ENCODE results near the gene C4orf50.
A peak's percentile ranks its signal among the peaks of the same experiment; 100 is the strongest.

C4orf50 gene

DNA sequence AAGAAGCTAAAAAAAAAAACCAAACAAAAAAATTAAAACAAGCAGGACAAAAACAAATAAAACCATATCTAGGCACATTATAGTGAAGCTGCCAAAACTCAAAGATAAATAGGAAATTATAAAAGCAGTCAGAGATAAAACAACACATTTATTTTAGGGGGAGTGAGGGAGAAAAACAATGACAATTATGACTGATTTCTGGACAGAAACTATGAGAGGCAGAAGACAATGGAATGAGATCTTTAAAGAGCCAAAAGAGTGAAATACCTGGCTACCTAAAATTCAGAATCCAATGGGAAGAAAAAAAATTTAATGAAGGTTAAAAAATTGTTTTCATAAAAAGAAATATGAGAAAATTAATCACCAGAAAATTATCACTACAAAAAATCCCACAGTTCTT lies 33.4 kb downstream of the C4orf50 start:
- no peak for ATAC-seq
- DNase-seq = no peak
- Mint-ChIP-seq H3K27me3 (peaks cover 11% of the 10 kb centered on the region), H3K4me1 (no peaks in the 10 kb centered on the region), H3K4me3 (no peak overlapping the region), H3K27ac (no peak overlapping the region), H3K9me3 (peaks cover 19% of the 10 kb centered on the region), H3K36me3 (ENCODE audit: low read depth) (no peaks in the 10 kb centered on the region)

DNA sequence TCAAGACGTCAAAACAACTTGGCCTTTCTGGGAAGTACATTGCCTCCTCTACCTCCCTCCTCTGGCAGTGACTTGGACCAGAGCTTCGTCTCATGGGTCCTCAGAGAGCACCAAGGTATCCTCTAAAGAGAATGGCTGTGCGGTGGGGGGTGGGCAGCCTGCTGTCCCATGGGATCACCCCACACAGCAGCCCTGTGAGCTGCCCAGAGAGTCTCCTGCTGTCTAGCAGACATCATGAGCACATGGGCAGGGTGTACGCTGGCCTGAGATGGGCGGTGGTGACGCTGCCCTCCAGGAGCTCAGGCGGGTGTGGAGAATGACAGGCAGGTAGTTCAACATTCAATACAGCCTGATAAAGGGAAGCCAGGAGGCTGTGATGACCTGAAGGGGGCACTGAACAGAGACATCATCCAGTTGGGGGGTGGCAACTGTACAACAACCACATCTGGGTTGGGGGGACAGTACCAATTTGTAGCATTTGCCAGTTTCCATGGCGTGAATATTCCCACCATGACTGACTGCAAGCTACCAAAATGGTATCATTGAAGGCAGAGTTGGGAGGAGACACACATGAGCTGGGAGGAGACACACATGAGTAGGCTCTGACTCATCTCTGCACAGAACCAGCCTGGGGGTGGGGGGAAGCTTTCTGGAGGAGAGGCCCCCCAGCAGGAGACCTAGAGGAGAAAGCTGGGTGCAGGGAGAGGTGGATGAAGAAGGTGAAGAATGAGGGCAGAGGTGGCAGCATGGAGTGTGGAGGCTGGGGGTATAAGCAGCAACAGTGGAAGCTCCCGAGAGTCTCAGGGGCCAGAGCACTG lies 35.9 kb downstream of the C4orf50 start:
- H3K27ac Mint-ChIP-seq = no peak overlapping the region
- H3K9me3 Mint-ChIP-seq = peaks cover 19% of the 10 kb centered on the region
- no peak for ATAC-seq
- peaks cover 17% of the 10 kb centered on the region for H3K27me3 Mint-ChIP-seq
- no peaks in the 10 kb centered on the region for H3K36me3 Mint-ChIP-seq (ENCODE audit: low read depth)
- no peak for DNase-seq
- H3K4me3 Mint-ChIP-seq = no peak overlapping the region
- no peaks in the 10 kb centered on the region for H3K4me1 Mint-ChIP-seq

DNA sequence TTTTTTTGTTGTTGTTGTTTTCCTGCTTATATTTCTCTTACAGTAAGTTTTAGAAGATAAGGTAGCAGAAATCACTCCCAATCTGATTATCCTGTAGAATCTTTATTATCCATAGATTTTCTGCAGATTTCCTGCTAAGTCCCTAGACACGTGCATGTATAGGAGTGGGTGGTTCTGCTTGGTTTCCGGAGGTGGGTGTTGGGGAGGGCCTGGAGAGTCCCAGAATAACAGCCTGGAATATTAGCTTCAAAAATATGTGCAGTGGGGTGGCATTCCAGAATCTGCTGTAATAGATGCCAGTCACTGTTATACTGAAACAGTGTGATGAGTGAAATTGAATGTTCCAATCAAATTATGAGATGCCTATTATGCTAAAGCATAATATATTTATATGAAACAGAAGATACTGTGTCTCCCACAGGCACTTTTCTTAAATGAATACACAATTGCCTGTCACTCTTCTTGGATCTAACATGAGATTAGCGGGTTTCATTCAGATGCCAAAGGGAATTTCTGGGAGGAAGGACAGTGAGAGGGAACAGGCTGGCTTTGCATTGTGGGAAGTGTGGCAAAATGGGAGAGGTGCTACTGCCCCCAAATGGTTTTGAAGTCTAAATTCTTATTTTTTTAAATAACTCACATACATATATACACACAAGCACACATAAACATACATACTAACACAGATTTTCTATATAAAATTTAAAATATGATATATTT lies 37.6 kb downstream of the C4orf50 start:
- Mint-ChIP-seq H3K27ac (no peak overlapping the region), H3K27me3 (peaks cover 19% of the 10 kb centered on the region), H3K36me3 (ENCODE audit: low read depth) (no peaks in the 10 kb centered on the region), H3K9me3 (peaks cover 19% of the 10 kb centered on the region), H3K4me1 (no peaks in the 10 kb centered on the region), H3K4me3 (no peak overlapping the region)
- ATAC-seq = no peak
- DNase-seq = no peak

DNA sequence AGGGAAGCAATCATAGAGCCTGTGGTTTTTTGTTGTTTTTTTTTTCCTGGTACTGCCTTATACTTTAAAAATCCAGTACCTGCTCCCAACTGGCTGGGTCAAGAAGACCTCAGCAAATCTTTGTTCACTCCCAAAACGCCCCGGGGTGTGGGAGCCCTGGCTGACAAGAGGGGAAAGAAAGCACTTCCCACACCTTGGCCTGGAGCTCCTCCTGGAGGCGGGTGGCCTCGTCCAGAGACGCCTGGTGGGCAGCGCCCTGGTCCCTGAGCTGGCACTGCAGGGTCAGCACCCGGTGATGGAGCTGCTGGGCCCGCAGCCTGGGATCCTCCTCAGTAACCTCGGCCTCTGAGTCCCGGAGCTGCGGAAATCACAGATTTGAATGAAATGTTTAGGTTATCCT lies 38.2 kb downstream of the C4orf50 start:
- H3K36me3 Mint-ChIP-seq (ENCODE audit: low read depth) = no peaks in the 10 kb centered on the region
- H3K9me3 Mint-ChIP-seq = peaks cover 18% of the 10 kb centered on the region
- H3K4me1 Mint-ChIP-seq = no peaks in the 10 kb centered on the region
- DNase-seq (peak; percentile 4), ATAC-seq (no peak)
- H3K27me3 Mint-ChIP-seq = peaks cover 19% of the 10 kb centered on the region
- no peak overlapping the region for H3K27ac Mint-ChIP-seq
- H3K4me3 Mint-ChIP-seq = no peak overlapping the region

DNA sequence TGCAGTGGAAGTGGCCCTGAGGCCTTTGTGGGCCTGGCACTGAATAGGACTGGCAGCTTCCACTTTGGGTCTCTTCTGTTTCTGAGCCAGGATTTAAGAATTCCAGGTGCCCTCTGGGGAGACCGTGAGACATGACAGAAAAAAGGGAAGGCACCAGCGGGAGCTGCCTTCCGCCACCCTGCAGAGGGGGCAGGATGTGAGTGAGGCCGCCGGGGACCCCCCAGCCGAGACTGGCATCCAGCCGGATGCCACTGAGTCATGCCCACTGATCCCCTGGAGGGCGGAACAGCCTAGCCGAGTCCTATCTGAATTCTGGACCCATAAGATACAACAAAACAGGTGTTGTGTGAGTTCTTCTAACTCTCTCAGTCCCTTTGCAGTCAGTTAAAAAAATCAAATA lies 41.3 kb downstream of the C4orf50 start:
- ATAC-seq (no peak), DNase-seq (no peak)
- Mint-ChIP-seq H3K36me3 (ENCODE audit: low read depth) (no peaks in the 10 kb centered on the region), H3K27ac (no peak overlapping the region), H3K9me3 (no peaks in the 10 kb centered on the region), H3K4me1 (no peaks in the 10 kb centered on the region), H3K4me3 (no peak overlapping the region), H3K27me3 (peaks cover 8% of the 10 kb centered on the region)

DNA sequence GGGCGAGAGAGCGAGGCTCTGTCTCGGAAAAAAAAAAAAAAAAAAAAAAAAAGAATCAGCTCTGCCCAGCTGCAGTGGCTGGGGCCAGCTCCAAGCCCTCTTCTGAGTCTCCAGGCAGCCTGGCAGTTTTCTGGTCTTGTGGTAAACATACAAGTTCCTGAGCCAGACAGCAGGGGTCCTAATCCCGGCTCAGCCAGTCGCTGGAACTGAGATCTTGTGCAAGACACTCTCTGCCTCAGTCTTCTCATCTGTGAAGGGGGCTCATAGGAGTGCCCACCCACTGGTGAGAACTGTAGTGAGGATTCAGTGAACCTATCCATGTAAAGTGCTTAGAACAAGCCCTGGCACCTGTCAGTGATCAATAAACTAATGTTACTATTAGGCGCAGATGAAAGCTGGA lies 41.8 kb downstream of the C4orf50 start:
- Mint-ChIP-seq H3K4me3 (no peak overlapping the region), H3K36me3 (ENCODE audit: low read depth) (no peaks in the 10 kb centered on the region), H3K27ac (no peak overlapping the region), H3K4me1 (no peaks in the 10 kb centered on the region), H3K9me3 (no peaks in the 10 kb centered on the region), H3K27me3 (peaks cover 8% of the 10 kb centered on the region)
- ATAC-seq (no peak), DNase-seq (no peak)

DNA sequence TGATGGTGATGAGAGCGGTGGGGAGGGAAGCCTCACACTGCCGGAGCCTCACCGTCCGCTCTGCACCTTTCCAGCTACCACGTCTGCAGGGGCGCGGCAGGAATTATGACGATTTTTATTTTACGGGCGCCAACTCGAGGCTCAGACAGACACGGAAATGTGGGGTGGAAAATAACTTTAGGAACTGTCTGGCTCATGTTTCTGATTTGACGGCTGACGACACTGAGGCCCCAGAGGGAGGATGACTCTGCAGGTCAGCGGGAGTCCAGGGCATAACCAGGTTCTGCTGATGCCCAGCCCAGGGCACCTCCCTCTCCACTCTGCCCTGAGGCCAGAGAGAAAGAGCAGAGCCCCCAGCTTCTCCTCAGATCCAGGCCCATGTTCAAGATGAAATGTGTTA lies 43.9 kb downstream of the C4orf50 start:
- no peaks in the 10 kb centered on the region for H3K36me3 Mint-ChIP-seq (ENCODE audit: low read depth)
- no peak overlapping the region for H3K27ac Mint-ChIP-seq
- ATAC-seq (no peak), DNase-seq (no peak)
- H3K4me1 Mint-ChIP-seq = no peaks in the 10 kb centered on the region
- no peaks in the 10 kb centered on the region for H3K9me3 Mint-ChIP-seq
- peaks cover 8% of the 10 kb centered on the region for H3K27me3 Mint-ChIP-seq
- no peak overlapping the region for H3K4me3 Mint-ChIP-seq

DNA sequence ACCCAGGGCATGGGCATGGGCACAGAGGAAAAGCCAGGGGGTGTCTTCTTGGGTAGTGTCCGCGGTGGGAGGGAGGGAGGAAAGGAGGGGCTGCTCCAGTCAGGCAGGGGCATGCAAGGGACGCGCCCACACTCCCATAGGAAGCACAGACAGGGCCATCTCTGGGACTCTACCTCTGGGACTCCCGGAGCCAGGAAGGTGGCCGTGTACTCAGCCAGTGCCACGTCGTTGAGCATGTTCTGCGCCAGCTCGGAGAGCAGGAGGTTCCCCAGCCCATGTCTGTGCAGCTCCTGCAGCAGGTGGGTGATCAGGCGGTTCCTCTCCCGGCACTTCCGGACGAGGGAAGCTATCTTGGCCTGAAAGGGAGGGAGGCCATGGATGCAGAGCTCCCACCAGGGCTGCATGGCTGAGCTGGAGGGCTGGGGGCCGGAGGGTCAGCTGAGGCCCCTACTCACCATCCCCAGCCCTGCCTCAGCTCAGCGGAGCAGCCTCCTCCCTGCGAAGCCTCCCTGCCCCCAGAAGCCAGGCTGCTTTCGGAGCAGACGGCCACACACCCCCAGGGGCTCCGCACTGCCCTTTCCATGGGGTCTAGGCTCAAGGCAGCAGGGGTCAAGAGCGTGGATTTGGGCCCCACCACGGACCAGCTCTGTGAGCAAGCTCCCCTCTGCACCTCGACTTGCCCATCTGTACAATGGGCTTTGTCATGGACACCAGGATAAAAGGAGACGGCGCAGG lies 44.6 kb downstream of the C4orf50 start:
- H3K4me3 Mint-ChIP-seq = no peak overlapping the region
- DNase-seq = no peak
- H3K27ac Mint-ChIP-seq = no peak overlapping the region
- no peak for ATAC-seq
- H3K9me3 Mint-ChIP-seq = no peaks in the 10 kb centered on the region
- peaks cover 2% of the 10 kb centered on the region for H3K27me3 Mint-ChIP-seq
- H3K36me3 Mint-ChIP-seq (ENCODE audit: low read depth) = no peaks in the 10 kb centered on the region
- no peaks in the 10 kb centered on the region for H3K4me1 Mint-ChIP-seq

GRCh38 chr4:5973033-5973432 lies 45.2 kb downstream of the C4orf50 start:
- H3K27me3 Mint-ChIP-seq = peaks cover 2% of the 10 kb centered on the region
- H3K27ac Mint-ChIP-seq = no peak overlapping the region
- ATAC-seq (no peak), DNase-seq (no peak)
- no peak overlapping the region for H3K4me3 Mint-ChIP-seq
- H3K36me3 Mint-ChIP-seq (ENCODE audit: low read depth) = no peaks in the 10 kb centered on the region
- H3K9me3 Mint-ChIP-seq = no peaks in the 10 kb centered on the region
- H3K4me1 Mint-ChIP-seq = no peaks in the 10 kb centered on the region

DNA sequence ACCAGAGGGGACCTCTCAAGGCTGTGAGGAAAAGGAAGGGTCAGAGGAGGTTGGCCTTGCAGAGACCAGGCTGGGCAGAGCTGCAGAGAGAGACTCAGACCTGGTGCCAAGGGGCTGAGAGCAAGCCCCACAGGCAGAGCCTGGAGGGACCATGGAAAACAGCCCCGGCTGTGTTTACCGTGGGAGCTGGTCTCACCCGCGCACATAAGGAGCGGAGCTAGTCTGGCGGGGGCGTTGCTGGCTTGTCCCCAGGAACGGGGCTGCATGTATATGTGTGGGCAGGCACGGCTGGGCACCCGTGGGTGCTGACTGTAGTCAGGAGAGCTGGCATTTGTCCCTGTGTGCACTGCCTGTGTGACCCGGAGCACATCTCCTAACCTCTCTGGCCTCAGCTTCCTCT lies 45.7 kb downstream of the C4orf50 start:
- Mint-ChIP-seq H3K9me3 (no peaks in the 10 kb centered on the region), H3K27ac (no peak overlapping the region), H3K4me3 (no peak overlapping the region), H3K4me1 (no peaks in the 10 kb centered on the region), H3K36me3 (ENCODE audit: low read depth) (no peaks in the 10 kb centered on the region), H3K27me3 (peaks cover 2% of the 10 kb centered on the region)
- DNase-seq (no peak), ATAC-seq (no peak)

GRCh38 chr4:5971078-5971450 lies 47.2 kb downstream of the C4orf50 start:
- ATAC-seq = no peak
- H3K9me3 Mint-ChIP-seq = no peaks in the 10 kb centered on the region
- H3K4me3 Mint-ChIP-seq = no peak overlapping the region
- no peak for DNase-seq
- H3K27me3 Mint-ChIP-seq = no peaks in the 10 kb centered on the region
- no peaks in the 10 kb centered on the region for H3K36me3 Mint-ChIP-seq (ENCODE audit: low read depth)
- no peak overlapping the region for H3K27ac Mint-ChIP-seq
- no peaks in the 10 kb centered on the region for H3K4me1 Mint-ChIP-seq

DNA sequence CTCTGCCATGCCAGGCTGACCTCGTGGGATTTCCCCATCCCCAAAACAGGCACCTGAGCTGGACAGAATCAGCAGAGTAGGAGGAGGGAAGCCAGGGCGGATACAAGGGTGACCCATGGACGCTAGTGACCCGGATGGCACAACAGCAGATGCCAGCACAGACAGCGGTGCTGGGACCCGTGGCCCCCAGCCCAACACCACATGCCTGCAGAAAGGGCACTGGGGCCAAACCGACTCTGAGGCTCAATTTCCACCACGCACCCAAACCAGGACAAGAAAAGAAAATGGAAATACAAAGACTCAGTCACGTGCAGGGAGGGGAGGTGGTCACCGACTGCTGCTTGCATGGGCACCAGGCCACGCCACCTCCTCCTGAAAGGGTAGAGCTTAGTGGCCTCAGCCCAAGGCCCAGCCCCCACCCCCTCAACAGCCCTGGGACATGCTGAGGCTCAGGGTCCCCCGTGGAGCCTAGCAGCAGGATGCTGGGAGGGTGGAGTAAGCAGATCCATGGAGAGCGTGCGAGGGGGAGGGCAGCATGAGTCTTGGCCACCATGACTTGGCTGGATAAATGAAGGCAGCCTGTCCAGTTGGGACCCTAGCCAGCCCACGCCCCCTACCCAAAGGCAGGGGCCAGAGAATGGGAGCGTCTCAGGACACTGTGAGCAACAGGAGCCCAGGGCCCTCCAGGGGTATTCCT lies 47.7 kb downstream of the C4orf50 start:
- DNase-seq (no peak), ATAC-seq (no peak)
- no peaks in the 10 kb centered on the region for H3K9me3 Mint-ChIP-seq
- H3K4me3 Mint-ChIP-seq = no peak overlapping the region
- H3K36me3 Mint-ChIP-seq (ENCODE audit: low read depth) = no peaks in the 10 kb centered on the region
- H3K27ac Mint-ChIP-seq = no peak overlapping the region
- no peaks in the 10 kb centered on the region for H3K27me3 Mint-ChIP-seq
- H3K4me1 Mint-ChIP-seq = no peaks in the 10 kb centered on the region

GRCh38 chr4:5969777-5970176 lies 48.5 kb downstream of the C4orf50 start:
- ATAC-seq (no peak), DNase-seq (no peak)
- H3K4me3 Mint-ChIP-seq = no peak overlapping the region
- H3K27ac Mint-ChIP-seq = no peak overlapping the region
- no peaks in the 10 kb centered on the region for H3K4me1 Mint-ChIP-seq
- H3K36me3 Mint-ChIP-seq (ENCODE audit: low read depth) = no peaks in the 10 kb centered on the region
- H3K9me3 Mint-ChIP-seq = no peaks in the 10 kb centered on the region
- no peaks in the 10 kb centered on the region for H3K27me3 Mint-ChIP-seq

DNA sequence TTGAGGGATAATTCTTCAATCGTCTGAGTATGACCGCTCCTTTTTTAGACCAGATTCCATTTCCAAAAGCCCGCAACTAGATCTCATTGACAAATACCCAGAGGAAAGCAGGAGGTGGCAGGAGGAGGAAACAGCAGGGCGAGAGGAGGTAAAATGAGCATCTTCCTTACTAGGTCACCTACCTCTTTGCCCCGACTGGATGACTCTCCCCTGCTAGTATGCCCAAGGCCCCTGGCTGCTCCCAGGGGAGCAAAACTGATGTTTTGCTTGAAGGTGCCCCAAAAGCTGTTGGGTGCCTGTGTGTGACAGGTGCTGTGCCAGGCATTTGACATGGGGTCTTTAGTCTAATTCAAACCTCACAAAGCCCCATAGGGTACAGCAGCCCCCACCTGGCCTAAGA lies 48.9 kb downstream of the C4orf50 start:
- no peaks in the 10 kb centered on the region for H3K9me3 Mint-ChIP-seq
- no peak overlapping the region for H3K27ac Mint-ChIP-seq
- DNase-seq (no peak), ATAC-seq (no peak)
- no peaks in the 10 kb centered on the region for H3K27me3 Mint-ChIP-seq
- no peaks in the 10 kb centered on the region for H3K36me3 Mint-ChIP-seq (ENCODE audit: low read depth)
- no peaks in the 10 kb centered on the region for H3K4me1 Mint-ChIP-seq
- no peak overlapping the region for H3K4me3 Mint-ChIP-seq

Measured in activated naive CD8-positive, alpha-beta T cell treated with anti-CD3 and anti-CD28 coated beads, Interleukin-2, amount 50 U/mL, for 24 hours (primary cell).